ENCODE results near the gene ERGIC1. TPM values are rescaled to one million over a fixed set of nuclear protein-coding genes. Genes with fewer than 3 reads are reported as not detected.

The ERGIC1 gene
- total and polyA plus RNA-seq, 10 of the 15 experiments (the other 5 are each of a cell fraction or from before 2014, with no cell fraction given) = 8.8 to 104 (median 76.3) TPM

- TF ChIP-seq NKRF (conservative IDR thresholded peaks at IDR 0.05) (no peak), HDAC6 (IDR thresholded peaks at IDR 0.05; ENCODE audit: unreplicated experiment) (no peak)
Observed at GRCh38 chr5:172800088-172800551, 33.9 kb upstream of the ERGIC1 start (continued).

- Histone ChIP-seq H3K9ac (ENCODE audit: control insufficient read depth, insufficient read depth, low read length) (no peak overlapping the region), H3K9me3 (replicated peaks; ENCODE audit: control insufficient read depth, insufficient read depth, low read length) (no peaks in the 10 kb centered on the region), H3K79me2 (ENCODE audit: control insufficient read depth, insufficient read depth, low read length) (no peaks in the 10 kb centered on the region), H3K4me1 (ENCODE audit: control insufficient read depth, insufficient read depth, low read length) (peaks cover 6% of the 10 kb centered on the region), H3K27ac (ENCODE audit: control insufficient read depth, insufficient read depth) (no peak overlapping the region), H3K4me3 (no peak overlapping the region), H4K20me1 (ENCODE audit: control insufficient read depth, insufficient read depth) (no peaks in the 10 kb centered on the region), H3K27me3 (replicated peaks in 1 of 2; ENCODE audit: control insufficient read depth in 2 of 2, insufficient read depth in 2 of 2, low read length in 1 of 2) (no peaks in the 10 kb centered on the region), H3K4me2 (ENCODE audit: control insufficient read depth, insufficient read depth) (no peak overlapping the region), H2AFZ (ENCODE audit: control insufficient read depth, low read depth, low read length) (no peak overlapping the region), H3K36me3 (ENCODE audit: control insufficient read depth in 2 of 2, insufficient read depth in 2 of 2, low read length in 1 of 2) (no peaks in the 10 kb centered on the region)
- no peak for TF ChIP-seq PKNOX1 (IDR thresholded peaks at IDR 0.05)
- TF ChIP-seq ZNF274 (IDR thresholded peaks at IDR 0.05; ENCODE audit: insufficient read depth, insufficient read length) = no peak
- TF ChIP-seq SMAD5 (IDR thresholded peaks at IDR 0.05; ENCODE audit: low read depth) = no peak
- TF ChIP-seq ZBTB11 (CRISPR knock-in tag; IDR thresholded peaks at IDR 0.05) = no peak
- DNase-seq (ENCODE audit: low read depth, low spot score) = no peak
- no TSS peak for BruUV-seq (replicated peaks)
- ChIA-PET POLR2A (no interaction called here), CTCF (interaction anchor here (1.3 kb wide), 1 partner anchor 10 kb away, joined by 3 read pairs; no protein-coding TSS in a partner anchor), RAD21 (ENCODE audit: unreplicated experiment) (no interaction called here), SMC1A (ENCODE audit: uncharacterized antibody, unreplicated experiment) (no interaction called here)
- no peak for FAIRE-seq
- intact Hi-C loops (cut with micrococcal nuclease; ENCODE audit: unreplicated experiment) = no loop called here
- 75% methylated on average over 4 of the region's 4 CpGs for WGBS (ENCODE audit: insufficient coverage, insufficient replicate concordance, low lambda C conversion rate, missing lambda C conversion rate)
- no peak for ATAC-seq
- in situ Hi-C loops (cut with MboI) = no loop called here
Observed at GRCh38 chr5:172801179-172801671, 32.8 kb upstream of the ERGIC1 start.
